ENCODE results near the gene SLC37A3. TPM values are rescaled to one million over a fixed set of nuclear protein-coding genes. Genes with fewer than 3 reads are reported as not detected.

The SLC37A3 gene
- total RNA-seq, 1 experiment from 2014 or later, result 52.7 TPM

DNA sequence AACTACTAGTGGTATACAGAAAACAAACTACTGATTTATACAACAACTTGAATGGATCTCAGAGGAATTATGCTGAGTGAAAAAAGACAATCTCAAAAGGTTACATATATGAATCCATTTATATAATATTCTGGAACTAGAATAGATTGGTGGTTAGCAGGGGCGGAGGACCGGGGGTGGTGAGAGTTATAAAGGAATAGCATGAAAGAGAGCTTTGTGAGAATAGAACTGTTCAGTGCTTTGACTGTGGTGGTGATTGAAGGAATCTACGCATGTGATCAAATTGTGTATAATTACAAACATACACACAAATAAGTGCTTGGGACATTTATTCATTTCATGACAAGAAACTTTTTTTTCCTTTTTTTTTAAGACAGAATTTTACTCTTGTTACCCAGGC is 25.2 kb upstream of the SLC37A3 start:
- Histone ChIP-seq H3K4ac (ENCODE audit: low read depth, low read length) (no peak overlapping the region), H4K20me1 (ENCODE audit: control insufficient read depth, insufficient read depth, insufficient read length) (peaks cover 3% of the 10 kb centered on the region), H3K23ac (ENCODE audit: insufficient read length, low read depth, low read length) (no peak overlapping the region), H2BK120ac (ENCODE audit: low read depth, low read length, poor library complexity, severe bottlenecking) (no peak overlapping the region), H4K8ac (replicated peaks; ENCODE audit: insufficient read length, low read depth, low read length) (no peak overlapping the region), H3K18ac (ENCODE audit: insufficient read length, low read depth, low read length) (no peak overlapping the region), H3K79me2 (ENCODE audit: insufficient read depth, low read length) (no peaks in the 10 kb centered on the region), H3T11ph (ENCODE audit: low read length) (no peak overlapping the region), H3K23me2 (ENCODE audit: insufficient read length, low read depth, low read length, poor library complexity, severe bottlenecking) (no peaks in the 10 kb centered on the region), H3K27ac (ENCODE audit: insufficient read length, low read depth, low read length) (no peak overlapping the region), H4K91ac (ENCODE audit: insufficient read length, low read depth, low read length) (no peak overlapping the region), H4K5ac (ENCODE audit: insufficient read length, low read depth, low read length) (no peak overlapping the region), H2BK15ac (ENCODE audit: low read depth, low read length) (no peak overlapping the region), H2BK5ac (ENCODE audit: insufficient read length, low read length) (no peak overlapping the region), H2AK5ac (ENCODE audit: insufficient read length, low read length) (no peak overlapping the region), H3K4me2 (ENCODE audit: insufficient read depth, insufficient read length, low read length) (no peak overlapping the region), H3K27me3 (ENCODE audit: insufficient read depth, low read length) (no peaks in the 10 kb centered on the region), H3K9me3 (ENCODE audit: control insufficient read depth, low read depth, low read length) (no peaks in the 10 kb centered on the region), H2BK12ac (ENCODE audit: insufficient read length, low read depth, low read length) (no peak overlapping the region), H2BK20ac (ENCODE audit: low read depth, low read length, poor library complexity, severe bottlenecking) (no peak overlapping the region), H3K79me1 (ENCODE audit: insufficient read depth, low read depth, low read length, poor library complexity, severe bottlenecking) (no peaks in the 10 kb centered on the region), H2AFZ (ENCODE audit: low read length) (no peak overlapping the region), H3K14ac (ENCODE audit: insufficient read depth, low read length) (no peak overlapping the region), H3K9ac (ENCODE audit: extremely low read depth, insufficient read length, low read length) (no peak overlapping the region), H3K4me1 (ENCODE audit: insufficient read depth, low read length) (no peaks in the 10 kb centered on the region), H3K56ac (ENCODE audit: insufficient read length, low read depth, low read length) (no peak overlapping the region)
- Mint-ChIP-seq H3K27ac (no peak overlapping the region), H3K4me1 (no peaks in the 10 kb centered on the region), H3K36me3 (ENCODE audit: insufficient read depth in 1 of 3, low read depth in 3 of 3) (peaks cover 0 to 12% (median 6%) of the 10 kb centered on the region in 3 experiments; a peak in 3 of 7 replicates), H3K4me3 (no peak overlapping the region), H3K27me3 (ENCODE audit: low read depth) (no peaks in the 10 kb centered on the region), H3K9me3 (no peaks in the 10 kb centered on the region)
- no CpG with 5 or more reads among the region's 3 CpGs for WGBS (ENCODE audit: extremely low coverage, insufficient read length, low lambda C conversion rate)
- no peak for DNase-seq
- TF ChIP-seq CTCF (conservative IDR thresholded peaks at IDR 0.05), result no peak

Measured in H9 (cell line).